Vagina (tissue), 2 donors: ENCODE data around the gene KL.

Source experiments
- POLR2AphosphoS5 ChIP-seq, 2 donors: sonication (generic); formaldehyde crosslinking; IDR thresholded peaks; one replicate each; pipeline ENCODE4 v1.9.0; 2017; ENCODE audit warnings: antibody characterized with exemption in 2 of 2, mild to moderate bottlenecking in 2 of 2, low read depth in 1 of 2; ENCODE audit not compliant: insufficient read depth in 1 of 2
- TF ChIP-seq, protein P1 (sequence below), 3 experiments: fragments of 450-650 bp in 2 of 3; fragments of 200-600 bp in 1 of 3; sonication (generic) in 1 of 3; IDR thresholded peaks; one replicate each; pipeline ENCODE4 v1.5.1; 2017 to 2019; ENCODE audit warnings: antibody characterized with exemption in 3 of 3, mild to moderate bottlenecking in 2 of 3, moderate library complexity in 2 of 3

GRCh38 chr13:33076001-33076992 lies 60.1 kb downstream of the KL start:
- TF ChIP-seq, protein P1, sequence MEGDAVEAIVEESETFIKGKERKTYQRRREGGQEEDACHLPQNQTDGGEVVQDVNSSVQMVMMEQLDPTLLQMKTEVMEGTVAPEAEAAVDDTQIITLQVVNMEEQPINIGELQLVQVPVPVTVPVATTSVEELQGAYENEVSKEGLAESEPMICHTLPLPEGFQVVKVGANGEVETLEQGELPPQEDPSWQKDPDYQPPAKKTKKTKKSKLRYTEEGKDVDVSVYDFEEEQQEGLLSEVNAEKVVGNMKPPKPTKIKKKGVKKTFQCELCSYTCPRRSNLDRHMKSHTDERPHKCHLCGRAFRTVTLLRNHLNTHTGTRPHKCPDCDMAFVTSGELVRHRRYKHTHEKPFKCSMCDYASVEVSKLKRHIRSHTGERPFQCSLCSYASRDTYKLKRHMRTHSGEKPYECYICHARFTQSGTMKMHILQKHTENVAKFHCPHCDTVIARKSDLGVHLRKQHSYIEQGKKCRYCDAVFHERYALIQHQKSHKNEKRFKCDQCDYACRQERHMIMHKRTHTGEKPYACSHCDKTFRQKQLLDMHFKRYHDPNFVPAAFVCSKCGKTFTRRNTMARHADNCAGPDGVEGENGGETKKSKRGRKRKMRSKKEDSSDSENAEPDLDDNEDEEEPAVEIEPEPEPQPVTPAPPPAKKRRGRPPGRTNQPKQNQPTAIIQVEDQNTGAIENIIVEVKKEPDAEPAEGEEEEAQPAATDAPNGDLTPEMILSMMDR (IDR thresholded peaks at IDR 0.05): no peak
- TF ChIP-seq POLR2AphosphoS5 (IDR thresholded peaks at IDR 0.05; ENCODE audit: insufficient read depth in 1 of 2, low read depth in 1 of 2): no peak
